ENCODE measurements around the gene BRI3BP.
"Not testable (repeated sequence)": the region's sequence is repeated elsewhere in the genome, so short reads cannot be mapped to it uniquely, and the experiment has no call there.

Gene BRI3BP

DNA sequence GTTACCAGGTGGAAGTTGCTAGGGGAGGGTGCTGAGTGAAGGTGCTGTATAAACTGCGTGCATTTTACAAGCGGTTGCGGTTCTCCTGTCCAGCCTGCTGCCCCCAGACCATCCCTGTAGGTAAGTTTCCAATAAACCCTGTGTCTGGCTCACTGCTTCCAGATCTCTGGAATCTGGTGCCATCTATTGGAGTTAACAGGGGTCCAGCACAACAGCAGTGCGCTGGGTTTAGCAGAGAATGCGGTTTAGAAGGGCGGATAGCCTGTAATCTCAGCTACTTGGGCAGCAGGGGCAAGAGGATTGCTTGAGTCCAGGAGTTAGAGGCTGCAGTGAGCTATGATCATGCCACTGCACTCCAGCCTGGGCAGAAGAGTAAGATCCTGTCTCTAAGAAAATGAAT lies 76.7 kb downstream of the BRI3BP start:
- no peak for DNase-seq

GRCh38 chr12:125070661-125071390 lies 77.4 kb downstream of the BRI3BP start:
- no peak for DNase-seq

DNA sequence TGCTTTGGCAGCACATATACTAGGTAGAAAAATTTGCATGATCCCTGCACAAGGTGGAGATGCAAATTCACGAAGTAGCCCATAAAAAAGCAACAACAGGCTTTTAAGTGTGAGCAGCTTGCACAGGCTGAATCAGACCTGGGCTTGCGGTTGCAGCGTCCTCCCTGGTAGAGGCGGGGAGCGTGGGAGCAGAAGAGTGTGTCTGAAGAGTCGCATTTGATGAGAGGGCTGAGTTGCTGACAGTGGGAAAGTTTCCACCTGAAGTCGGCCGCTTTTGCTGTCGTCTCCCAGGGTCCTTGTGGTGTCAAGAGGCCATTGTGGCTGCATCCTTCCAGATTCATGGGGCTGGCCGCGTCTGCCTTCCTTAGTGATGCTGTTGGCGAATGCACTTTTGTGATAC lies 78.0 kb downstream of the BRI3BP start:
- no peak for DNase-seq

GRCh38 chr12:125072496-125072895 lies 79.1 kb downstream of the BRI3BP start:
- no peak for DNase-seq

- DNase-seq = not testable (repeated sequence)
Observed at GRCh38 chr12:125074294-125074693, 80.8 kb downstream of the BRI3BP start.

GRCh38 chr12:125076103-125076502 lies 82.7 kb downstream of the BRI3BP start:
- no peak for DNase-seq

GRCh38 chr12:125079084-125079483 lies 85.6 kb downstream of the BRI3BP start:
- no peak for DNase-seq

- no peak for DNase-seq
Observed at GRCh38 chr12:125079648-125080645, 86.5 kb downstream of the BRI3BP start.
